Measurements from ENCODE around the gene CARS1. TPM values are rescaled to one million over a fixed set of nuclear protein-coding genes. Genes with fewer than 3 reads are reported as not detected.

CARS1 gene
- total RNA-seq, 4 donors from 2014 or later = 38.1 to 66.5 (median 40.9) TPM

DNA sequence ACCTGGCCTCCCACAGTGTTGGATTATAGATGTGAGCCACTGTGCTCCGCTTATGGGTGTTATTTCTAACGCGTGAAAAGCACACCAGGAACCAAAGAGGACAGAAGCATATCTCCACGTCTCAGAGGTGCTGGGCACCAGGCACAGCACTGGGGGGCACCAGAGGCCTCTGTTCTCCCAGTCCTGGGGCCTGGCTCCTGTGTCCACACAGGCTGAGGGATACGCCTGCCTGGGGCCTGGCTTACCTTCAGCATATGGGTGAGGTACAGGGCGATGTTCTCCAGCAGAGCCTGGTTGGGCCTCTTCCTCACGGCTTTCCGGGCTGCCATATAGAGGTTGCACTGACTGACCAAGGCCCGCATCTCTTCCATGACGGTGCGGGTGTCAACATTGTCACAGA is 40.4 kb downstream of the CARS1 start:
- TF ChIP-seq, protein P1, sequence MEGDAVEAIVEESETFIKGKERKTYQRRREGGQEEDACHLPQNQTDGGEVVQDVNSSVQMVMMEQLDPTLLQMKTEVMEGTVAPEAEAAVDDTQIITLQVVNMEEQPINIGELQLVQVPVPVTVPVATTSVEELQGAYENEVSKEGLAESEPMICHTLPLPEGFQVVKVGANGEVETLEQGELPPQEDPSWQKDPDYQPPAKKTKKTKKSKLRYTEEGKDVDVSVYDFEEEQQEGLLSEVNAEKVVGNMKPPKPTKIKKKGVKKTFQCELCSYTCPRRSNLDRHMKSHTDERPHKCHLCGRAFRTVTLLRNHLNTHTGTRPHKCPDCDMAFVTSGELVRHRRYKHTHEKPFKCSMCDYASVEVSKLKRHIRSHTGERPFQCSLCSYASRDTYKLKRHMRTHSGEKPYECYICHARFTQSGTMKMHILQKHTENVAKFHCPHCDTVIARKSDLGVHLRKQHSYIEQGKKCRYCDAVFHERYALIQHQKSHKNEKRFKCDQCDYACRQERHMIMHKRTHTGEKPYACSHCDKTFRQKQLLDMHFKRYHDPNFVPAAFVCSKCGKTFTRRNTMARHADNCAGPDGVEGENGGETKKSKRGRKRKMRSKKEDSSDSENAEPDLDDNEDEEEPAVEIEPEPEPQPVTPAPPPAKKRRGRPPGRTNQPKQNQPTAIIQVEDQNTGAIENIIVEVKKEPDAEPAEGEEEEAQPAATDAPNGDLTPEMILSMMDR (IDR thresholded peaks at IDR 0.05) = no peak
- no peak for TF ChIP-seq POLR2A (IDR thresholded peaks at IDR 0.05)
- TF ChIP-seq EP300 (IDR thresholded peaks at IDR 0.05) = no peak
- TF ChIP-seq POLR2AphosphoS5 (IDR thresholded peaks at IDR 0.05) = no peak
- H3K36me3 ChIP-seq = peaks cover 79% of the 10 kb centered on the region
- 96% methylated on average over 10 of the region's 11 CpGs for WGBS

DNA sequence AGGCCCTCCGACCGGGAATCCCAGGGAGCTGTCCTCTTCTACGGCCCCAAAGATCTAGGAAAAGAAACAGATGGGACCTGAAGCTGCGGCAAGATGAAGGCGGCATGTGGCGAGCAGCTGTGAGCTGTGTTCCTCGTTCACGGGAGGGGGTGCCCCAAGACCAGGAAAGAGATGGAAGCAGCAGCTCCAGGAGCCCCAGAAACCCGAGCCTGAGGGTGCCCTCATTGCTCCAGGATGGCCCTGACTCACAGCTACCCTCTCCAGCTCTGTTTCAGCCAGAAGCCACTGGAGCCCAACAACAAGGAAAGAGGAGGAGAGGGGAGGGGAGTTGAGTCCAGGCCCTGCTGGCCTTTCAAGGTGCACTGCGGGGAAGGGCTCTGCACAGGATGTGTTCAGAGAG is 41.4 kb downstream of the CARS1 start:
- H3K4me3 ChIP-seq = no peak overlapping the region
- DNase-seq (ENCODE audit: low spot score in 2 of 2) = no peak
- TF ChIP-seq, protein P1 (IDR thresholded peaks at IDR 0.05) = no peak
- TF ChIP-seq POLR2A (IDR thresholded peaks at IDR 0.05) = no peak
- no peak overlapping the region for H3K27ac ChIP-seq
- 84% methylated on average over 10 of the region's 10 CpGs for WGBS
- peaks cover 8% of the 10 kb centered on the region for H3K4me1 ChIP-seq
- H3K36me3 ChIP-seq = peaks cover 90% of the 10 kb centered on the region
- no peaks in the 10 kb centered on the region for H3K9me3 ChIP-seq
- H3K27me3 ChIP-seq = no peaks in the 10 kb centered on the region

More for the DNA sequence above, 40.4 kb downstream of the CARS1 start:
- H3K9me3 ChIP-seq = no peaks in the 10 kb centered on the region
- no peak for DNase-seq (ENCODE audit: low spot score in 2 of 2)
- H3K27me3 ChIP-seq = no peaks in the 10 kb centered on the region
- peaks cover 12% of the 10 kb centered on the region for H3K4me1 ChIP-seq
- H3K4me3 ChIP-seq = no peak overlapping the region
- no peak overlapping the region for H3K27ac ChIP-seq

DNA sequence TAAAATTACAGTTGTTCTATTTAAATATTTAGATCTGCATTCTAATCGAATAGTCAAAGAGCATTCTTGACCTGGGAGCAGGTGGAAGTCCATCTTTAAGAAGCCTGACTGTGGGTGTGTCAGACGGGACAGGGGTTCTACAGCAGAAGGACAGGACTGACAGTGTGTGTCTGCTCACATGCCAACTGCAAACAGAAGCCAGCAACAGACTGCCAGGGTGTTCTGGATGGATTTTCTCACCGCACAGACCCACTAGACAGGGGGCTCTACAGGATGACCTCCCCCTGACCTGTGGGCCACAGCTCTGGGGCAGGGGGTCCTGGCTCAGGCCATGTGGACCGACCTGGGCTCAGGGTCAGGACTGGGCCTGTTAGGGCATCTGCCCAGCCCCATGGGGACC is 42.3 kb downstream of the CARS1 start:
- TF ChIP-seq POLR2A (IDR thresholded peaks at IDR 0.05) (no peak), POLR2AphosphoS5 (IDR thresholded peaks at IDR 0.05) (no peak), EP300 (IDR thresholded peaks at IDR 0.05) (no peak)
- TF ChIP-seq, protein P1 (IDR thresholded peaks at IDR 0.05) = no peak
- WGBS = 89% methylated on average over 3 of the region's 4 CpGs
- Histone ChIP-seq H3K9me3 (no peaks in the 10 kb centered on the region), H3K27me3 (no peaks in the 10 kb centered on the region), H3K4me3 (no peak overlapping the region), H3K36me3 (peaks cover 91% of the 10 kb centered on the region), H3K4me1 (peaks cover 8% of the 10 kb centered on the region), H3K27ac (no peak overlapping the region)
- DNase-seq (ENCODE audit: low spot score in 2 of 2) = no peak

DNA sequence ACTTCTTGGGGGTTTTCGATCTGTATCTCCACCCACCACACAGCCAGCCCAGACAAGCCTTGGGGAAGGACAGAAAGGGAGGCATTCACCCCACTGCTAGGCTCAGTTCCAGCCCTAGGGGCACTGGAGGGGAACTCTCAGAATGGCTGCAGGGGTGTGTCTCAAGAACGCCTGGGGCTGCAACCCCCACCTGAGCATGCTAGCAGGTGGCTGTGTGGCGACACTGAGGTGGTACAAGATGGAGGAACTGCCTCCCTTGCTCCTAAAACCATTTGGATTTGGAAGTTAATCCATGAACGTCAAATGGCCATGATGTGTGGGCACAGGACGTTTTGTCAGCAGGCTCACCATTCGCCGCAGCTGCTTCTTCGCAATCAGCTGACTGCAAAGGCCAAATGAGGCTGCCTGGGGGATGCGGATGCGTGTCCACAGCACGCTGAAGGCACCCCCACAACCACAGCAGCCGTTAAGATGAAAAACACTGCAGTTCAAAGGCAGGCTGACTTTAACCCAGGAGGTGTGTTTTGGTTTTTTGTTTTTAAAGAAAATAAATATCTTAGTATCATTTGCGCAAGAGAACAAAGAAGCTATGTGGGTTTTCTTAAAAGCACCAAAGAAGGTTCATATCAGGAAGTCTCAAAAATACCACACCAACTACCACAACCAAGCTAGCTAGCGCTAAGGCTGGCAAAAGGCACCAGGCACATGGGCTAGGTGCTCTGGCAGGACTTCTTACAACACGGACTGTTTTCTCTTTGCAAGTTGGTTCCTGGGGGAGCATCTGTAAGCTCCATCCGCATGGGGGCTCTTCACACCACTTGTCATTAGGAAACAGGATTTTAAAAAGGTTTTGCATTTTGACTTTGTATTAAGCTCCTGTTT is 42.9 kb downstream of the CARS1 start:
- Histone ChIP-seq H3K9me3 (no peaks in the 10 kb centered on the region), H3K4me1 (peaks cover 8% of the 10 kb centered on the region), H3K27me3 (no peaks in the 10 kb centered on the region), H3K36me3 (peaks cover 91% of the 10 kb centered on the region), H3K27ac (no peak overlapping the region), H3K4me3 (no peak overlapping the region)
- 86% methylated on average over 16 of the region's 16 CpGs for WGBS
- DNase-seq (ENCODE audit: low spot score in 2 of 2) = no peak
- TF ChIP-seq POLR2A (IDR thresholded peaks at IDR 0.05) = no peak
- TF ChIP-seq POLR2AphosphoS5 (IDR thresholded peaks at IDR 0.05) = no peak

DNA sequence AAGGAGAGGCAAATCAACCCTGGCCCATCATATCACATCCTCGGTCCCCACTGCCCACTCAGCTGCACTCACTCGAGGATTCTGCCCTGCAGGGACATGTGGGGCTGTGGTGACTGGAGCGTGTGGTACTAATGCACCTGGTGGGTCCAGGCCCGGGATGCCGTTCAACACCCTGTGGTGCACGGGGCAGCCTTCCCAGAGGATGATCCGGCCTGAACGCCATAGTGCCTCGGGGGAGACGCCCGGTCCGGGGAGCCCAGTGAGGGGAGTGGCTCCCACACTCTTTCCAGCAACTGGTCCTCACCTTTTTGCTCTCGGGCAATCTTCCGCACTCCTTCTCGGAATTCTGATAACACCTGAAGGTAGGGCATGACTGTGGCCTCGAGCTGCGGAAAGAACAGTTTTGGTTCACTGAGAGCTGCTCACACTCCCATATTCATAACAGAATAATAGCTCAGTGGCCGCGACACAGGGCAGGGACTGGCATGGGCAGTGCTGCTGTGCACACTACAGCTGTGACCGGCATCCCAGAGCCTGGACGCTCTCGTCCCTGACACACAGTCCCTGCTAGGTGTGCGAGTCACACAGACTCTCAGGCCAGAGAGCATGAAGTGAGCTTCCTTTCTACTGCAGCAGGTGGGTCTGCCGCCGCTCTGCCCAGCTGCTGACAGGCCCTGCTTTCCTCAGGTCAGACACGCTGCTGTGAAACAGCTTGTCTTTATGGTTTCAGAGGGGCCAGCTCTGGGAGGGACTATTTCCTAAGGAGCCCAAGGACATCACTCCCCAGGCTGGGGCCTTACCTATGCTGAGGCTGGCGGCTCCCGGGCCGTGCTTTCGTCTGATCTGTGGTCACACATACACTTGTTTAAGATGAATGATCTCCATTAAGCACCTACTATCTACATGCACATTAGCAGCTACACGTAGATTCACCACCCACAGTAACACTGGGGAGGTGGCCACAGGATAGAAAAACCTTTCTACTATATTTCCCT is 45.0 kb downstream of the CARS1 start:
- H3K36me3 ChIP-seq = peaks cover 86% of the 10 kb centered on the region
- H3K27me3 ChIP-seq = no peaks in the 10 kb centered on the region
- WGBS = 91% methylated on average over 26 of the region's 31 CpGs
- H3K27ac ChIP-seq = no peak overlapping the region
- H3K9me3 ChIP-seq = no peaks in the 10 kb centered on the region
- no peak overlapping the region for H3K4me3 ChIP-seq
- DNase-seq (ENCODE audit: low spot score in 2 of 2) = no peak
- TF ChIP-seq POLR2A (IDR thresholded peaks at IDR 0.05) = no peak
- TF ChIP-seq, protein P1 (IDR thresholded peaks at IDR 0.05) = no peak
- no peak for TF ChIP-seq POLR2AphosphoS5 (IDR thresholded peaks at IDR 0.05)
- no peak for TF ChIP-seq EP300 (IDR thresholded peaks at IDR 0.05)
- H3K4me1 ChIP-seq = peaks cover 8% of the 10 kb centered on the region

Measured in suprapubic skin (tissue), 4 donors.